Caco-2 (cell line): ENCODE measurements around the gene DDX46. TPM values are rescaled to one million over a fixed set of nuclear protein-coding genes. Genes with fewer than 3 reads are reported as not detected.
"Not testable (repeated sequence)": the region's sequence is repeated elsewhere in the genome, so short reads cannot be mapped to it uniquely, and the experiment has no call there.

Experiments
- BruUV-seq: library from RNA; stranded (reverse); fragments of 400-500 nt; replicated peaks from 2 replicates; lab custom pipeline; 2021; lab: Mats Ljungman, UMichigan
- CTCF ChIA-PET: fragments of 300-600 bp; sonication (Branson Sonifier 250); formaldehyde crosslinking; loops from one replicate; lab custom pipeline; 2022; ENCODE audit warnings: antibody characterized with exemption; lab: Charles Lee
- POLR2A ChIA-PET: fragments of 300-600 bp; sonication (Branson Sonifier 250); formaldehyde crosslinking; loops from one replicate; lab custom pipeline; 2022; ENCODE audit warnings: antibody characterized with exemption; lab: Charles Lee
- DNase-seq, 2 experiments: peaks; one replicate each; pipeline versions ENCODE4 v3.0.0 to v3.0.0-alpha.2; 2020 to 2022
- H3K27me3 ChIP-seq: replicated peaks from 2 replicates; pipeline ENCODE4 v1.6.0; 2011; ENCODE audit warnings: low read length; ENCODE audit not compliant: control insufficient read depth, insufficient read depth
- H3K36me3 ChIP-seq: 2 replicates; pipeline ENCODE4 v1.5.1; 2011; ENCODE audit warnings: low read length; ENCODE audit not compliant: control insufficient read depth, insufficient read depth
- H3K4me1 ChIP-seq: fragments of 250-450 bp; sonication (Bioruptor Pico); 2 replicates; pipeline ENCODE4 v1.5.1; 2020; ENCODE audit warnings: mild to moderate bottlenecking
- H3K4me3 ChIP-seq: 2 replicates; pipeline ENCODE4 v1.5.1; 2011; ENCODE audit warnings: low read depth, mild to moderate bottlenecking, control low read depth, low read length
- H3K9me3 ChIP-seq: fragments of 250-450 bp; sonication (Bioruptor Pico); 2 replicates; pipeline ENCODE4 v1.5.1; 2020; ENCODE audit warnings: mild to moderate bottlenecking, moderate library complexity
- H3K27ac Mint-ChIP-seq: one replicate; pipeline ENCODE4 v1.8.0; 2022; ENCODE audit warnings: mixed read lengths; ENCODE audit not compliant: unreplicated experiment
- H3K27me3 Mint-ChIP-seq: one replicate; pipeline ENCODE4 v1.8.0; 2022; ENCODE audit warnings: mixed read lengths; ENCODE audit not compliant: insufficient read depth, unreplicated experiment
- H3K36me3 Mint-ChIP-seq: one replicate; pipeline ENCODE4 v1.8.0; 2022; ENCODE audit warnings: mild to moderate bottlenecking, mixed read lengths; ENCODE audit not compliant: insufficient read depth, unreplicated experiment
- H3K4me1 Mint-ChIP-seq: one replicate; pipeline ENCODE4 v1.8.0; 2022; ENCODE audit warnings: low read depth, mixed read lengths; ENCODE audit not compliant: unreplicated experiment
- H3K4me3 Mint-ChIP-seq: one replicate; pipeline ENCODE4 v1.8.0; 2022; ENCODE audit warnings: mild to moderate bottlenecking, moderate library complexity, mixed read lengths; ENCODE audit not compliant: unreplicated experiment
- H3K9me3 Mint-ChIP-seq: one replicate; pipeline ENCODE4 v1.8.0; 2022; ENCODE audit warnings: mixed read lengths; ENCODE audit not compliant: unreplicated experiment
- intact Hi-C: fragments of 100-400 bp; cut with micrococcal nuclease; formaldehyde crosslinking; loops from one replicate; pipeline ENCODE4 v1.10.0; 2022; ENCODE audit not compliant: unreplicated experiment
- total RNA-seq: library from RNA; stranded (reverse); gene quantifications from 2 replicates; pipeline ENCODE4 v1.2.3, GENCODE V29; 2022
- TF ChIP-seq, protein P1 (sequence below), 2 experiments: fragments of 200-600 bp in 1 of 2; IDR thresholded peaks; 1 replicate in 1 of 2; 2 replicates in 1 of 2; pipeline versions ENCODE4 v1.5.1 to v1.8.0; 2011 to 2022; ENCODE audit warnings: antibody characterized with exemption in 1 of 2, control low read depth in 1 of 2, inconsistent platforms in 1 of 2, low read depth in 1 of 2, low read length in 1 of 2, mild to moderate bottlenecking in 1 of 2, moderate library complexity in 1 of 2; ENCODE audit not compliant: insufficient read depth in 1 of 2, severe bottlenecking in 1 of 2, unreplicated experiment in 1 of 2

Gene DDX46
- total RNA-seq, 1 experiment from 2014 or later = 96.1 TPM

DNA sequence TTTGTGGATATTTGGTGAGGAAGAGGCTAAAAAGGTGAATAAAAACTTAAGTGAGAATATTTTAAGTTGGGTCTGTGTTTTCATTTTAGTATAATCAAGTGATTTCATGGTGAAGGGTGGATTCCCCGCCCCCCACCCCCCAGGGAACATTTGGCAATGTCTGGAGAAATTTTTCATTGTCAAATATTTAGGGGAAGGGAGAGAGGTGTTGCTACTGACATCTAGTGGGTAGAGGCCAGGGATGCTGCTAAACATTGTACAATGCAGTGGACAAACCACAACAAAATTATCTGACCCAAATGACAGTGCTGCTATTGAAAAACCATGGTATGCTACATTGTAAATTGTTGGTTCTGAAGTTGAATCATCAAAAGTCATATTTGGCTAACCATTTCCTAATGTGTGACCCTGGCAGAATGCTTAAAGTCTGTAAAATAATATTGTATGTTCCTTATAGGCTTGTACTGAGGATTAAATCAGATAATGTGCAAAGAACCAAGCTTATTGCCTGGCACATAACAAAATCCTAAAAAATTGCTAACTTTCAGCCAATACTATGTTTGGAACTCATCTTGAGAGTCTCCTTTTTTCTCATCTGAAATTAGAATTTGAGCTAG is 92.8 kb downstream of the DDX46 start:
- H3K9me3 ChIP-seq = no peaks in the 10 kb centered on the region
- H3K36me3 Mint-ChIP-seq = peaks cover 49% of the 10 kb centered on the region
- H3K27ac Mint-ChIP-seq = no peak overlapping the region
- peaks cover 3% of the 10 kb centered on the region for H3K36me3 ChIP-seq
- 0 out of 2 replicates have a peak, but pooled peaks cover 5% of the 10 kb centered on the region for H3K4me1 ChIP-seq
- intact Hi-C loops = no loop called here
- ChIA-PET POLR2A (interaction anchor here (0.5 kb wide), 1 partner anchor 82 kb away, joined by 5 read pairs; no protein-coding TSS in a partner anchor), CTCF (interaction anchor here (0.5 kb wide), 1 partner anchor 106 kb away, joined by 5 read pairs; no protein-coding TSS in a partner anchor)
- no peak overlapping the region for H3K4me3 Mint-ChIP-seq
- BruUV-seq = no TSS peak
- H3K9me3 Mint-ChIP-seq = no peaks in the 10 kb centered on the region
- H3K27me3 ChIP-seq = no peaks in the 10 kb centered on the region
- no peak overlapping the region for H3K4me3 ChIP-seq
- H3K27me3 Mint-ChIP-seq = no peaks in the 10 kb centered on the region
- peak in 1 of 2 experiments; percentile 34 for DNase-seq
- TF ChIP-seq, protein P1, sequence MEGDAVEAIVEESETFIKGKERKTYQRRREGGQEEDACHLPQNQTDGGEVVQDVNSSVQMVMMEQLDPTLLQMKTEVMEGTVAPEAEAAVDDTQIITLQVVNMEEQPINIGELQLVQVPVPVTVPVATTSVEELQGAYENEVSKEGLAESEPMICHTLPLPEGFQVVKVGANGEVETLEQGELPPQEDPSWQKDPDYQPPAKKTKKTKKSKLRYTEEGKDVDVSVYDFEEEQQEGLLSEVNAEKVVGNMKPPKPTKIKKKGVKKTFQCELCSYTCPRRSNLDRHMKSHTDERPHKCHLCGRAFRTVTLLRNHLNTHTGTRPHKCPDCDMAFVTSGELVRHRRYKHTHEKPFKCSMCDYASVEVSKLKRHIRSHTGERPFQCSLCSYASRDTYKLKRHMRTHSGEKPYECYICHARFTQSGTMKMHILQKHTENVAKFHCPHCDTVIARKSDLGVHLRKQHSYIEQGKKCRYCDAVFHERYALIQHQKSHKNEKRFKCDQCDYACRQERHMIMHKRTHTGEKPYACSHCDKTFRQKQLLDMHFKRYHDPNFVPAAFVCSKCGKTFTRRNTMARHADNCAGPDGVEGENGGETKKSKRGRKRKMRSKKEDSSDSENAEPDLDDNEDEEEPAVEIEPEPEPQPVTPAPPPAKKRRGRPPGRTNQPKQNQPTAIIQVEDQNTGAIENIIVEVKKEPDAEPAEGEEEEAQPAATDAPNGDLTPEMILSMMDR (IDR thresholded peaks at IDR 0.05; ENCODE audit: insufficient read depth in 1 of 2, low read depth in 1 of 2, low read length in 1 of 2, severe bottlenecking in 1 of 2, unreplicated experiment in 1 of 2) = peak; percentile 46 to 60
- H3K4me1 Mint-ChIP-seq = peaks cover 4% of the 10 kb centered on the region

DNA sequence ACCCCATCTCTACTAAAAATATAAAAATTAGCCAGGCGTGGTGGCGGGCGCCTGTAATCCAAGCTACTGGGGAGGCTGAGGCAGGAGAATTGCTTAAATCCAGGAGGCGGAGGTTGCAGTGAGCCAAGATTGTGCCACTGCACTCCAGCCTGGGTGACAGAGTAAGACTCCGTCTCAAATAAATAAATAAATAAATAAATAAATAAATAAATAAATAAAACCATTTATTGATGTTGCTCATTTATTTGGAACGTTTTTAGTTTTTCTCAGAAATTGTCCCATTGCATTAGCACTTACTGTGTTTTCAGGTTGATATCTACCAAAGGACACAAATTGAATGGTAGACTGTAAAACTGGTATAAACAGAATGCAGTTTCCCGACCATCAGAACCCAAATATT is 97.9 kb downstream of the DDX46 start:
- H3K4me3 Mint-ChIP-seq, H3K27me3 ChIP-seq, intact Hi-C loops, CTCF ChIA-PET, H3K4me1 ChIP-seq, H3K9me3 ChIP-seq, H3K9me3 Mint-ChIP-seq, BruUV-seq, H3K36me3 ChIP-seq, H3K4me1 Mint-ChIP-seq, DNase-seq, H3K4me3 ChIP-seq, H3K27ac Mint-ChIP-seq, POLR2A ChIA-PET, H3K27me3 Mint-ChIP-seq: not testable (repeated sequence)
- H3K36me3 Mint-ChIP-seq = peaks cover 54% of the 10 kb centered on the region

DNA sequence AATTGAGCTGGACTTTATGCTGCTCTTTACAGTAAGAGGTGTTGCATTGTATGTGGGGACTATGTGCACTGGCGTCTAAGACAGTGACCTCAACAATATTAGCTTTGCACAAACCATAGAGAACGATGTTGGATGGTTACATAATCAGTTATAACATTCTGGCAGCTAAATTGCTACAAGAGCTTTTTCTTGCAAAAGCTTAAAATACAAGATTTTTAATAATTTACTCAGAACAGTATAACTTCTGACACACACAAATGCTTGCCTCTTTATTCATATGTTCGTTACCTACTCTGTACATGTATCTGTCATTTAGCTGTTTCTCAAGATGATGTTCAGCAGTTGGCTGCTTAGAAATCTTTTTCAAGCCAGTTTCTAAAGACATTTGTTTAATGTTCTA is 98.8 kb downstream of the DDX46 start:
- Histone ChIP-seq H3K9me3 (no peaks in the 10 kb centered on the region), H3K4me1 (no peaks in the 10 kb centered on the region), H3K36me3 (peaks cover 3% of the 10 kb centered on the region), H3K4me3 (no peak overlapping the region), H3K27me3 (no peaks in the 10 kb centered on the region)
- Mint-ChIP-seq H3K27ac (no peak overlapping the region), H3K9me3 (no peaks in the 10 kb centered on the region), H3K4me1 (no peaks in the 10 kb centered on the region), H3K27me3 (no peaks in the 10 kb centered on the region), H3K4me3 (no peak overlapping the region), H3K36me3 (peaks cover 49% of the 10 kb centered on the region)
- POLR2A ChIA-PET = interaction anchor here (0.6 kb wide), 1 partner anchor 17 kb away, joined by 3 read pairs; the partner anchor contains the start of gene TXNDC15
- CTCF ChIA-PET = interaction anchor here (0.6 kb wide), 1 partner anchor 49 kb away, joined by 9 read pairs; no protein-coding TSS in a partner anchor
- DNase-seq = no peak
- intact Hi-C loops = no loop called here
- TF ChIP-seq, protein P1 (IDR thresholded peaks at IDR 0.05; ENCODE audit: insufficient read depth in 1 of 2, low read depth in 1 of 2, low read length in 1 of 2, severe bottlenecking in 1 of 2, unreplicated experiment in 1 of 2) = no peak
- BruUV-seq = no TSS peak
